NT2/D1 (cell line): Measurements from ENCODE around the gene TKT.

ENCODE experiments used
- YY1 ChIP-seq: IDR thresholded peaks from 2 replicates; pipeline ENCODE4 v1.6.1; 2011; ENCODE audit not compliant: insufficient read length, insufficient read depth
- ZNF274 ChIP-seq: IDR thresholded peaks from 2 replicates; pipeline ENCODE4 v1.6.1; 2011; ENCODE audit warnings: mild to moderate bottlenecking, low read depth, low read length

- TF ChIP-seq ZNF274 (no peak), YY1 (no peak)
These were observed 32.4 kb upstream of the TKT start for GRCh38 chr3:53288214-53288613.
